Erythroblast (primary cell): Measurements from ENCODE around the gene TP53I13.
"Not testable (repeated sequence)": the region's sequence is repeated elsewhere in the genome, so short reads cannot be mapped to it uniquely, and the experiment has no call there.

ENCODE experiments used
- GATA1 ChIP-seq: IDR thresholded peaks from 2 replicates; pipeline ENCODE4 v1.6.1; 2011; ENCODE audit warnings: low read depth, mild to moderate bottlenecking, control low read depth, low read length, moderate library complexity
- POLR2A ChIP-seq: IDR thresholded peaks from 2 replicates; pipeline ENCODE4 v1.6.1; 2011; ENCODE audit warnings: mild to moderate bottlenecking, low read length

DNA sequence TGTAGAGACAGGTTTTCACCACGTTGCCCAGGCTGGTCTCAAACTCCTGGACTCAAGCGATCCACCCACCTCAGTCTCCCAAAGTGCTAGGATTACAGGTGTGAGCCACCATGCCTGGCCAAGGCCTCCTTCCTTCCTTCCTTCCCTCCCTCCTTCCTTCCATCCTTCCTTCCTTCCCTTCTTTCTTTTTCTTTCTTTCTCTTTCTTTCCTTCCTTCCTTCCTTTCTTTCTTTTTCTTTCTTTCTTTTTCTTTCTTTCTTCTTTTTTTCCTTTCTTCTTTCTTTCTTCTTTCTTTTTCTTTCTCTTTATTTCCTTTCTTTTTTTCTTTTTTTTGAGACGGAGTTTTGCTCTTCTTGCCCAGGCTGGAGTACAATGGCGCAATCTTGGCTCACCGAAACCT is 10.4 kb upstream of the TP53I13 start:
- TF ChIP-seq POLR2A, GATA1: not testable (repeated sequence)
